Panc1 (cell line): ENCODE measurements around the gene CACNB1. TPM values are rescaled to one million over a fixed set of nuclear protein-coding genes. Genes with fewer than 3 reads are reported as not detected.

Experiments
- ATAC-seq: fragments of 200-7000 bp; cut with Tn5 transposase; 2 replicates; pipeline ENCODE4 v1.9.1; 2020; ENCODE audit warnings: mild to moderate bottlenecking, moderate library complexity
- BruUV-seq: library from RNA; stranded (reverse); fragments of 400-500 nt; replicated peaks from 2 replicates; lab custom pipeline; 2021; lab: Mats Ljungman, UMichigan
- CTCF ChIA-PET: fragments of 300-600 bp; sonication (Branson Sonifier 250); formaldehyde crosslinking; loops from one replicate; lab custom pipeline; 2022; ENCODE audit warnings: antibody characterized with exemption; lab: Charles Lee
- POLR2A ChIA-PET: fragments of 300-600 bp; sonication (Branson Sonifier 250); formaldehyde crosslinking; loops from one replicate; lab custom pipeline; 2022; ENCODE audit warnings: antibody characterized with exemption; lab: Charles Lee
- DNase-seq: peaks from one replicate; pipeline ENCODE4 v3.0.0-alpha.2; 2010; ENCODE audit warnings: low read depth, low spot score
- H3K27ac ChIP-seq: 2 replicates; pipeline ENCODE4 v1.5.1; 2011; ENCODE audit warnings: mild to moderate bottlenecking, low read length, inconsistent platforms
- H3K27me3 ChIP-seq: fragments of 200-500 bp; sonication (Bioruptor generic); 2 replicates; pipeline ENCODE4 v1.6.0; 2014; ENCODE audit warnings: low read length, inconsistent platforms; ENCODE audit not compliant: control insufficient read depth, insufficient read depth
- H3K36me3 ChIP-seq: fragments of 200-500 bp; sonication (Bioruptor generic); 2 replicates; pipeline ENCODE4 v1.5.1; 2014; ENCODE audit warnings: inconsistent platforms, mild to moderate bottlenecking, low read length, moderate library complexity; ENCODE audit not compliant: control insufficient read depth, insufficient read depth
- H3K4me1 ChIP-seq: 2 replicates; pipeline ENCODE4 v1.5.1; 2011; ENCODE audit warnings: inconsistent platforms, mild to moderate bottlenecking, low read length, moderate library complexity; ENCODE audit not compliant: control insufficient read depth, insufficient read depth
- H3K4me3 ChIP-seq, 2 experiments: 2 replicates each; pipeline ENCODE4 v1.5.1; 2011 to 2012; ENCODE audit warnings: low read depth in 2 of 2, low read length in 2 of 2, mild to moderate bottlenecking in 2 of 2, inconsistent platforms in 1 of 2, moderate library complexity in 1 of 2
- H3K9me3 ChIP-seq: fragments of 200-500 bp; sonication (Bioruptor generic); 2 replicates; pipeline ENCODE4 v1.5.1; 2014; ENCODE audit warnings: low read depth, mild to moderate bottlenecking, inconsistent platforms, low read length, moderate library complexity; ENCODE audit not compliant: control insufficient read depth, insufficient read depth
- POLR2AphosphoS5 ChIP-seq: IDR thresholded peaks from 2 replicates; pipeline ENCODE4 v1.6.1; 2012; ENCODE audit warnings: mild to moderate bottlenecking, low read depth, low read length, moderate library complexity
- SIN3A ChIP-seq: IDR thresholded peaks from 2 replicates; pipeline ENCODE4 v1.6.1; 2012; ENCODE audit warnings: low read depth, mild to moderate bottlenecking, low read length, moderate library complexity, borderline replicate concordance; ENCODE audit not compliant: insufficient read depth
- TCF7L2 ChIP-seq: IDR thresholded peaks from 2 replicates; pipeline ENCODE4 v1.6.1; 2011; ENCODE audit warnings: mild to moderate bottlenecking, low read depth, low read length, inconsistent platforms
- in situ Hi-C: cut with HindIII; loops from 2 replicates; pipeline ENCODE4 v1.10.0; 2016; ENCODE audit warnings: low sequenced_read_pairs, low pct_unique_long_range_greater_than_20kb
- intact Hi-C: fragments of 100-400 bp; cut with micrococcal nuclease; formaldehyde crosslinking; loops from one replicate; pipeline ENCODE4 v1.10.0; 2022; ENCODE audit not compliant: unreplicated experiment
- total RNA-seq: library from RNA; stranded (reverse); gene quantifications from one replicate; pipeline ENCODE4 v1.2.1, GENCODE V29; 2021; ENCODE audit not compliant: unreplicated experiment
- TF ChIP-seq, protein P1 (sequence below), 2 experiments: IDR thresholded peaks; 2 replicates each; pipeline ENCODE4 v1.6.1; 2011 to 2012; ENCODE audit warnings: low read depth in 2 of 2, control low read depth in 1 of 2, low read length in 1 of 2, mild to moderate bottlenecking in 1 of 2, moderate library complexity in 1 of 2; ENCODE audit not compliant: insufficient read depth in 1 of 2
- TF ChIP-seq, protein P2 (sequence below): fragments of 450-650 bp; IDR thresholded peaks from 2 replicates; pipeline ENCODE4 v1.5.1; 2017; ENCODE audit warnings: mild to moderate bottlenecking

The CACNB1 gene
- total RNA-seq, 1 experiment from 2014 or later: 14.9 TPM

DNA sequence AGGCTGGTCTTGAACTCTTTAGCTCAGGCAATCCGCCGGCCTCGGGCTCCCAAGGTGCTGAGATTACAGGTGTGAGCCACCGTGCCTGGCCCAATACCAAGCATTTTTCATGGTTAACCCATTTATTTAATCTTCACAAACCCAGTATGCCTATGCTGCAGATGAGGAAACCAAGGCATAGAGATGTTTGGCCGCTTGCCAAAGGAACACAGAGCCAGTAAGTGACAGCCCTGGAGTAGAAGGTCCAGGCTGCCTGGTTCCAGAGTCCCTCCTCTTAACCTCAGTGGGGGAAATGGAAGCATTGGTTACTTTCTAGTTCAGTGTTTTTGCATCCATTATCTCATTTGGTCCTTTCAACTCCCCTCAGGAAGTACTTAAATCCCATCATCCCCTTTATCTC, 16.2 kb downstream of the CACNB1 start:
- Histone ChIP-seq H3K27ac (no peak overlapping the region), H3K4me1 (no peaks in the 10 kb centered on the region), H3K27me3 (no peaks in the 10 kb centered on the region), H3K4me3 (no peak overlapping the region), H3K9me3 (no peaks in the 10 kb centered on the region), H3K36me3 (no peaks in the 10 kb centered on the region)
- DNase-seq: no peak
- intact Hi-C loops (no loop called here), in situ Hi-C loops (no loop called here)
- no TSS peak for BruUV-seq
- ChIA-PET POLR2A (no interaction called here), CTCF (no interaction called here)
- TF ChIP-seq, protein P1, sequence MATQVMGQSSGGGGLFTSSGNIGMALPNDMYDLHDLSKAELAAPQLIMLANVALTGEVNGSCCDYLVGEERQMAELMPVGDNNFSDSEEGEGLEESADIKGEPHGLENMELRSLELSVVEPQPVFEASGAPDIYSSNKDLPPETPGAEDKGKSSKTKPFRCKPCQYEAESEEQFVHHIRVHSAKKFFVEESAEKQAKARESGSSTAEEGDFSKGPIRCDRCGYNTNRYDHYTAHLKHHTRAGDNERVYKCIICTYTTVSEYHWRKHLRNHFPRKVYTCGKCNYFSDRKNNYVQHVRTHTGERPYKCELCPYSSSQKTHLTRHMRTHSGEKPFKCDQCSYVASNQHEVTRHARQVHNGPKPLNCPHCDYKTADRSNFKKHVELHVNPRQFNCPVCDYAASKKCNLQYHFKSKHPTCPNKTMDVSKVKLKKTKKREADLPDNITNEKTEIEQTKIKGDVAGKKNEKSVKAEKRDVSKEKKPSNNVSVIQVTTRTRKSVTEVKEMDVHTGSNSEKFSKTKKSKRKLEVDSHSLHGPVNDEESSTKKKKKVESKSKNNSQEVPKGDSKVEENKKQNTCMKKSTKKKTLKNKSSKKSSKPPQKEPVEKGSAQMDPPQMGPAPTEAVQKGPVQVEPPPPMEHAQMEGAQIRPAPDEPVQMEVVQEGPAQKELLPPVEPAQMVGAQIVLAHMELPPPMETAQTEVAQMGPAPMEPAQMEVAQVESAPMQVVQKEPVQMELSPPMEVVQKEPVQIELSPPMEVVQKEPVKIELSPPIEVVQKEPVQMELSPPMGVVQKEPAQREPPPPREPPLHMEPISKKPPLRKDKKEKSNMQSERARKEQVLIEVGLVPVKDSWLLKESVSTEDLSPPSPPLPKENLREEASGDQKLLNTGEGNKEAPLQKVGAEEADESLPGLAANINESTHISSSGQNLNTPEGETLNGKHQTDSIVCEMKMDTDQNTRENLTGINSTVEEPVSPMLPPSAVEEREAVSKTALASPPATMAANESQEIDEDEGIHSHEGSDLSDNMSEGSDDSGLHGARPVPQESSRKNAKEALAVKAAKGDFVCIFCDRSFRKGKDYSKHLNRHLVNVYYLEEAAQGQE (IDR thresholded peaks at IDR 0.05; ENCODE audit: insufficient read depth in 1 of 2, low read depth in 2 of 2, low read length in 1 of 2): no peak
- TF ChIP-seq, protein P2, sequence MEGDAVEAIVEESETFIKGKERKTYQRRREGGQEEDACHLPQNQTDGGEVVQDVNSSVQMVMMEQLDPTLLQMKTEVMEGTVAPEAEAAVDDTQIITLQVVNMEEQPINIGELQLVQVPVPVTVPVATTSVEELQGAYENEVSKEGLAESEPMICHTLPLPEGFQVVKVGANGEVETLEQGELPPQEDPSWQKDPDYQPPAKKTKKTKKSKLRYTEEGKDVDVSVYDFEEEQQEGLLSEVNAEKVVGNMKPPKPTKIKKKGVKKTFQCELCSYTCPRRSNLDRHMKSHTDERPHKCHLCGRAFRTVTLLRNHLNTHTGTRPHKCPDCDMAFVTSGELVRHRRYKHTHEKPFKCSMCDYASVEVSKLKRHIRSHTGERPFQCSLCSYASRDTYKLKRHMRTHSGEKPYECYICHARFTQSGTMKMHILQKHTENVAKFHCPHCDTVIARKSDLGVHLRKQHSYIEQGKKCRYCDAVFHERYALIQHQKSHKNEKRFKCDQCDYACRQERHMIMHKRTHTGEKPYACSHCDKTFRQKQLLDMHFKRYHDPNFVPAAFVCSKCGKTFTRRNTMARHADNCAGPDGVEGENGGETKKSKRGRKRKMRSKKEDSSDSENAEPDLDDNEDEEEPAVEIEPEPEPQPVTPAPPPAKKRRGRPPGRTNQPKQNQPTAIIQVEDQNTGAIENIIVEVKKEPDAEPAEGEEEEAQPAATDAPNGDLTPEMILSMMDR: no peak
- TF ChIP-seq TCF7L2 (no peak), SIN3A (no peak), POLR2AphosphoS5 (no peak)
- no peak for ATAC-seq

DNA sequence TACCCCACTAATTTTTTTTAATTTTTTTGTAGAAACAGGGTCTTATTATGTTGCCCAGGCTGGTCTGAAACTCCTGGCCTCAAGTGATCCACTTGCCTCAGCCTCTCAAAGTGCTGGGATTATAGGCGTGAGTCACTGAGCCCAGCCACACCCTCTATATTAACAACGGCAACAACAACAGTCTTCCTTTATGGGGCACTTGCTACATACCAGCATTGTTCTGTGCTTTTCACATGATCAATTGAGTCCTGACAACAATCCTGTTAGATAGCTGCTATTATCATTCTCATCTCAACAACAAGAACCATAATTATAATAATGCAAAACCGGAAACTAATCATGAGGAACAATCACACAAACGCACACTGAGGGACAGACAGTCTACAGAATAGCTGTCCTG, 18.9 kb downstream of the CACNB1 start:
- DNase-seq: no peak
- BruUV-seq: no TSS peak

More for the DNA sequence above, 18.9 kb downstream of the CACNB1 start:
- CTCF ChIA-PET: interaction anchor here (0.7 kb wide), 1 partner anchor 10 kb away, joined by 3 read pairs; no protein-coding TSS in a partner anchor
- no peak for ATAC-seq
- TF ChIP-seq POLR2AphosphoS5 (no peak), TCF7L2 (no peak), SIN3A (no peak)
- TF ChIP-seq, protein P2: no peak
- TF ChIP-seq, protein P1 (IDR thresholded peaks at IDR 0.05; ENCODE audit: insufficient read depth in 1 of 2, low read depth in 2 of 2, low read length in 1 of 2): no peak
- no peak overlapping the region for H3K27ac ChIP-seq
- in situ Hi-C loops (no loop called here), intact Hi-C loops (no loop called here)
- POLR2A ChIA-PET: no interaction called here
- H3K36me3 ChIP-seq: no peaks in the 10 kb centered on the region
- no peaks in the 10 kb centered on the region for H3K9me3 ChIP-seq
- no peak overlapping the region for H3K4me3 ChIP-seq
- no peaks in the 10 kb centered on the region for H3K27me3 ChIP-seq
- peaks cover 3% of the 10 kb centered on the region; the same call in 1 of the 2 replicates for H3K4me1 ChIP-seq
